ENCODE measurements around the gene PTK7.

The PTK7 gene

DNA sequence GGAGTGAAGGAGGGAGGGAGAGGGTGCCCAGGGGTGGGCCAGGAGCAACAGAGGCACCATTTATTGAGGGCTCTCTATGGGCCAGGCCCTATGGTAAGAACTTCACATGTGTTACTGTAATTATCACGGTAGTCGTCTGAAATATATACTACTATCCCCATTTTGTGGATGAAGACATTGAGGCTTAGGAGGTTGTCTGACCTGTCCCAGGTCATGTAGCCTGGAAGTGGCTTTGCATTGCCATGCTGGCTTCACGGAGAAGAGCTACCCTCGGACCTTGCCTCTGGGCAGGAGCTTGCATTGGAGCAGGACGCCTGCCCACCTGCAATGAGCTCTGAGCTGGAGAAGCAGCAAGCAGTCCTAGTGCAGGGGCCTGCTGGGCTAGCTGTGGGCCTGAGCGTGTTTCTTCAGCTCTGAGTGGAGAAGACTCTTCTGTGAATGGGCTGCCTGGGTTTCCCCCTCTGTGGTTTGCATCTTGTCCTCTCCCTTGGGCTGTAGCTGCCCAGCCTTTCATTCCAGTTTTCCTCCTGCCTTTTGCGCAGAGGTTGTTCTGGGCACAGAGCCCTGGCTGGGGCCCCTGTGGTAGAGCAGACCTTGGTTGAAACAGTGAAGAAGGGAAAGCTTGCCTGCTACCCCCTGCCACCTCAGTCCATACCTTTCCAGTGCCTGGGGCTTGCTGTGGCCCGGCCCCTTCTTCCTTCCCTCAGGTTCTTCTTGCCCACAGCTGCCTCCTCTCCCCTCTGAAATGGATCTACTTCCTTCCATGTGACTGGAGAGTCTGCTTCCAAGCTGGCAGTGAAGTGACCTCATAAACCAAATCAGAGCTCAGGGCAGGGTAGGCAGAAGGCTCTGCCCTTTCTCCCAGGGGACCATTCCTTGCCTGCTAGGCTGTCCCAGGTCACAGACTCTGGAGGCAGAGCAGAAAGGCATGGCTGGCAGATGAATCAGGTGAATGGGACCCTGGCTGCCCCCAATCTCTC is 70.9 kb downstream of the PTK7 start:
- H3K4me3 ChIP-seq (ENCODE audit: low read depth, low read length), result no peak overlapping the region
- TF ChIP-seq, protein P1, sequence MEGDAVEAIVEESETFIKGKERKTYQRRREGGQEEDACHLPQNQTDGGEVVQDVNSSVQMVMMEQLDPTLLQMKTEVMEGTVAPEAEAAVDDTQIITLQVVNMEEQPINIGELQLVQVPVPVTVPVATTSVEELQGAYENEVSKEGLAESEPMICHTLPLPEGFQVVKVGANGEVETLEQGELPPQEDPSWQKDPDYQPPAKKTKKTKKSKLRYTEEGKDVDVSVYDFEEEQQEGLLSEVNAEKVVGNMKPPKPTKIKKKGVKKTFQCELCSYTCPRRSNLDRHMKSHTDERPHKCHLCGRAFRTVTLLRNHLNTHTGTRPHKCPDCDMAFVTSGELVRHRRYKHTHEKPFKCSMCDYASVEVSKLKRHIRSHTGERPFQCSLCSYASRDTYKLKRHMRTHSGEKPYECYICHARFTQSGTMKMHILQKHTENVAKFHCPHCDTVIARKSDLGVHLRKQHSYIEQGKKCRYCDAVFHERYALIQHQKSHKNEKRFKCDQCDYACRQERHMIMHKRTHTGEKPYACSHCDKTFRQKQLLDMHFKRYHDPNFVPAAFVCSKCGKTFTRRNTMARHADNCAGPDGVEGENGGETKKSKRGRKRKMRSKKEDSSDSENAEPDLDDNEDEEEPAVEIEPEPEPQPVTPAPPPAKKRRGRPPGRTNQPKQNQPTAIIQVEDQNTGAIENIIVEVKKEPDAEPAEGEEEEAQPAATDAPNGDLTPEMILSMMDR (IDR thresholded peaks at IDR 0.05; ENCODE audit: low read depth, low read length, missing control alignments), result no peak
- no peak for DNase-seq (ENCODE audit: low read depth)

DNA sequence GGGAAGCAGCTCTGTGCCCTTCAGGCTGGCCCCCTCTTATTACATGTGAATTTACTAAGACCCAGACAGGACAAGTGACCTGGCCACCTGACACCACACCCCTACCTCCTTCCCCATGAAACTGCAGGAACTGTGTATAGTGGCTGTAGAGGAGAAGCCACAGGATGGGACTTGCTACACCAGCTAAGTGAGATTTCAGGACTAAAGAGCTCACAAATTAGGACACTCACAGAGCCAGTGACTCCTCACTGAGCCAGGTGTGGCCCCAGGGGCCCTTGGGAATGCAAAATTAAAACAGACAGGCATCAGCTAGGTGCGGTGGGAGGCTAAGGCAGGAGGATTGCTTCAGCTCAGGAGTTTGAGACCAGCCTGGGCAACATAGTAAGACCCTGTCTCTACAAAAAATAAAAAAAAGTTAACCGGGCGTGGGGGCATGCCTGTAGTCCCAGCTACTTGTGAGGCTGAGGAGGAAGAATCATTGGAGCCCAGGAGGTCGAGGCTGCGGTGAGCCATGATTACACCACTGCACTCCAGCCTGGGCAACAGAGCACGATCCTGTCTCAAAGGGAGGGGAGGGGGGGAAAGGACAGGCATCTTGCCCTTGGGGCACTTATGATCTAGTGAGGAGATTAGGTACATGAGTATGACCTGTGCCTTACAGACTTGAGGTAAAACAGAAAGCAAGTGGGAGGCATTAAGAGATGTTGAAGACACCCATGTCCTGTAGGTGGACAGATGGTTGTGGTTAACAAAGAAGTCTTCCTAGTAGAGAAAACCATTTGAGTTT is 71.8 kb downstream of the PTK7 start:
- no peak overlapping the region for H3K4me3 ChIP-seq (ENCODE audit: low read depth, low read length)
- DNase-seq (ENCODE audit: low read depth), result no peak
- TF ChIP-seq, protein P1 (IDR thresholded peaks at IDR 0.05; ENCODE audit: low read depth, low read length, missing control alignments), result no peak

DNA sequence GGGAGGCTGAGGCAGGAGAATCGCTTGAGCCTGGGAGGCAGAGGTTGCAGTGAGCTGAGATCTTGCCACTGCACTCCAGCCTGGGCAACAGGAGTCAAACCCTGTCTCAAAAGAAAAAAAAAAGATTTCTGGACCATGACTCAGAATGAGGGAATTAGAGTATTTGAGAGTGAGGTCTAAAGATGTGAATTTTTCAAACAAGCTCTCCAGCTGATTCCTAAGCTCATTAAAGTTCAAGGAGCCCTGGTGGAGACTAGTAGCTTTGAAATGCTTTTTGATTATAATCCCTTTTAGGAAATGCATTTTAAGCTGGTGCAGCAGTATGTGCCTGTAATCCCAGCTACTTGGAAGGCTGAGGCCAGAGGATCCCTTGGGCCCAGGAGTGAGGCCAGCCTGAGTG is 73.2 kb downstream of the PTK7 start:
- TF ChIP-seq, protein P1 (IDR thresholded peaks at IDR 0.05; ENCODE audit: low read depth, low read length, missing control alignments), result no peak

DNA sequence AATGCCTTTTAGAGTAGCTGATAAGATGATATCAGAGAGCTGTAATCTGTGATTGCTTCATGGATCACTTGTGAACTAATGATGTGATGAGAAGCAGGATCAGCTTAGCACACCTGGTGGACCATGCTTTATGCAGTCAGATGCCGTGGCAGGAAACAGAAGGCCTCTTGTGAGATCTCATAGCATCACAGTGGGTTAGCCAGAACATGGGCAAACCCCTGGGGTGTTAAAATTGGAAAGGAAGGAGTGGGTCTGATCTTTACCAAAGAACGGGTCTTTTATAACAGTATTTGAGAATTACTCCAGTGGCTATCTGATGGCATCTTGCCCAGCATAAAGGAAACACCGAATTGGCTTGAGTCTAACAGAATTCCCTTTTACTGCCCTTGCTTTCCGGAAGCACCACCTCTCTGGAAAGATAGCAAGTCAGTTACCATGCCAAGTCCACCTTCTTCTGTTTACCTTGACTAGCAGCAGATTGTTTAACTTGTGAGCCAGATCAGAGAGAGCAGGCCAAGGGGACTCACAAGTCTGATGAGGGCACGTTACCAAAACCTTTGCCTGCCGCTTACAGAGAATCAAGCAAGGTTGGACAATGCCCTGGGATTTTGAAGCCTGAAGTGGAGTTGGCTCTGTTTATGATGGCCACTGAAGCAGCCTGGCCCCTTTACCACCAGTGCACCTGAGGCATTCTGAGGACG is 74.1 kb downstream of the PTK7 start:
- TF ChIP-seq, protein P1 (IDR thresholded peaks at IDR 0.05; ENCODE audit: low read depth, low read length, missing control alignments), result no peak
- H3K4me3 ChIP-seq (ENCODE audit: low read depth, low read length), result no peak overlapping the region
- DNase-seq (ENCODE audit: low read depth), result no peak

More for the DNA sequence above, 73.2 kb downstream of the PTK7 start:
- DNase-seq (ENCODE audit: low read depth), result no peak
- no peak overlapping the region for H3K4me3 ChIP-seq (ENCODE audit: low read depth, low read length)

DNA sequence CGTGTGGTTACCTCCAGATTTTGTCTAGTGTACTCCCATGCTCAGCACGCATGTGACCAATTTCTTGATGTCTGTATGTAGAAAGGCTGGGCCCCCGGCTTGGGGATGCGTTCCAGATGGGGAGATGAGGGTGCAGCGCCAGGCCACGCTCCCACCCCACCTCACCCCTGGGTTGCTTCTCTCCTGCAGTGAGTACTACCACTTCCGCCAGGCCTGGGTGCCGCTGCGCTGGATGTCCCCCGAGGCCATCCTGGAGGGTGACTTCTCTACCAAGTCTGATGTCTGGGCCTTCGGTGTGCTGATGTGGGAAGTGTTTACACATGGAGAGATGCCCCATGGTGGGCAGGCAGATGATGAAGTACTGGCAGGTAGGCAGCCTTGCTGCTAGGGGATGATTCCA is 83.5 kb downstream of the PTK7 start:
- TF ChIP-seq, protein P1 (IDR thresholded peaks at IDR 0.05; ENCODE audit: low read depth, low read length, missing control alignments), result no peak
- no peak overlapping the region for H3K4me3 ChIP-seq (ENCODE audit: low read depth, low read length)

DNA sequence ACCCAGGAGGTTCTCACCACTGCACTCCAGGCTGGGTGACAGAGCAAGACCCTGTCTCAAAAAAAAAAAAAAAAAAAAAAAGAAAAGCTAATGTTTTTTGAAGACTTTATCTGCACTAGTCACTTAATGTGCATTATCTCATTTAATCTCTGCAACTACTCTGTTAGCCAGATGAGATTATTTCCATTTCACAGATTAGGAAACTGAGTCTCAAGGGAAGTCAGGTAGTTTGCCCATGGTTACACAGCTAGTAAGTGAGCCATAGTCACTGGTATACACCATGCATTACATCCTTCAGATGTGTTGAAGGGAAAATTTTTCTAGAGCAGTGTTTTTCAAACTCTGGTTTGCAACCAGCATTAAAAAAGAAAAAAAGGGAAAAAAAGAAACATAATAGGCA is 87.8 kb downstream of the PTK7 start:
- no peak overlapping the region for H3K4me3 ChIP-seq (ENCODE audit: low read depth, low read length)
- no peak for DNase-seq (ENCODE audit: low read depth)
- TF ChIP-seq, protein P1 (IDR thresholded peaks at IDR 0.05; ENCODE audit: low read depth, low read length, missing control alignments), result no peak

More for the DNA sequence above, 83.5 kb downstream of the PTK7 start:
- DNase-seq (ENCODE audit: low read depth), result no peak

All from GM12864 (cell line).